ENCODE data around the gene CDK15. TPM values are rescaled to one million over a fixed set of nuclear protein-coding genes. Genes with fewer than 3 reads are reported as not detected.

Gene CDK15
- total RNA-seq, 1 experiment from 2014 or later, result not detected

DNA sequence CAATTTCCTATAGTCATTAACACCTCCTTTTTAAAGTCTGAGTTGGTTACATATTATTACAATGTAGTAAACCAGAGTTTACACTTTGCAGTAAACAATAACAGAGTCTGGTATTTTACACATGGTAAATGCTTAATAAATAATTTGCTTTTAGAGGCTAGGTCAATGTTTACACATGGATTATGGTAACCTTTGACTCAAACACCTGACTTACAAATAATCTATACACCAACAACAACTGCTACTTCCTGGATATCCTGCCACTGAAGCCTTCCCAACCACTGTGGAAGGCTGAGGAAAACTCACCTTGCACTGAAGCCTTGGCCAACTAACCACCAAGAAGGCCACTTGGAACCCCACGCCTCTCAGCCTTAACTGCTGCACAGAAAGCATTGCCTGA is 31.0 kb upstream of the CDK15 start:
- CTCF ChIA-PET, result no interaction called here
- Histone ChIP-seq H3K9ac (ENCODE audit: low read length) (no peak overlapping the region), H3K9me3 (ENCODE audit: control insufficient read depth in 1 of 2, insufficient read depth in 1 of 2, low read depth in 1 of 2, low read length in 2 of 2) (no peaks in the 10 kb centered on the region), H3K9me2 (ENCODE audit: insufficient read depth) (no peaks in the 10 kb centered on the region), H3K4me1 (ENCODE audit: control insufficient read depth in 1 of 2, insufficient read depth in 2 of 2, low read length in 2 of 2) (peaks cover 11 to 25% of the 10 kb centered on the region in 2 experiments), H3K79me2 (ENCODE audit: insufficient read depth, low read length) (peaks cover 93% of the 10 kb centered on the region), H2AFZ (ENCODE audit: low read depth, low read length, poor library complexity, severe bottlenecking) (no peak overlapping the region), H3K27ac (ENCODE audit: low read depth, low read length) (no peak overlapping the region), H4K20me1 (ENCODE audit: insufficient read depth) (no peaks in the 10 kb centered on the region; the same call in 1 of the 2 replicates), H3K4me2 (ENCODE audit: low read length) (no peak overlapping the region), H3K27me3 (ENCODE audit: insufficient read depth, low read length) (no peaks in the 10 kb centered on the region), H3K36me3 (ENCODE audit: control insufficient read depth in 1 of 2, insufficient read depth in 2 of 2, low read length in 2 of 2) (no peaks in the 10 kb centered on the region), H3K4me3 (replicated peaks in 1 of 2; ENCODE audit: low read depth in 1 of 2, low read length in 2 of 2) (no peak overlapping the region)
- intact Hi-C loops (cut with micrococcal nuclease), result no loop called here
- DNase-seq (ENCODE audit: low read depth, low spot score) (no peak), ATAC-seq (no peak)
- BruUV-seq (replicated peaks), result no TSS peak
- POLR2A ChIA-PET, result no interaction called here
- TF ChIP-seq SRF (IDR thresholded peaks at IDR 0.05; ENCODE audit: low read depth) (no peak), TCF7L2 (IDR thresholded peaks at IDR 0.05; ENCODE audit: borderline replicate concordance, extremely low read depth, insufficient read depth, insufficient read length) (no peak), ELF1 (IDR thresholded peaks at IDR 0.05; ENCODE audit: borderline replicate concordance, low read depth) (no peak), EGR1 (IDR thresholded peaks at IDR 0.05; ENCODE audit: low read depth) (no peak), CEBPB (IDR thresholded peaks at IDR 0.05; ENCODE audit: low read depth) (no peak), POLR2A (IDR thresholded peaks at IDR 0.05; ENCODE audit: borderline replicate concordance, extremely low read depth, insufficient read depth, insufficient read length) (no peak), EZH2 (IDR thresholded peaks at IDR 0.05) (no peak), JUND (IDR thresholded peaks at IDR 0.05) (no peak), EZH2phosphoT487 (IDR thresholded peaks at IDR 0.05; ENCODE audit: borderline replicate concordance) (no peak), ZFX (IDR thresholded peaks at IDR 0.05) (no peak)
- TF ChIP-seq, protein P1, sequence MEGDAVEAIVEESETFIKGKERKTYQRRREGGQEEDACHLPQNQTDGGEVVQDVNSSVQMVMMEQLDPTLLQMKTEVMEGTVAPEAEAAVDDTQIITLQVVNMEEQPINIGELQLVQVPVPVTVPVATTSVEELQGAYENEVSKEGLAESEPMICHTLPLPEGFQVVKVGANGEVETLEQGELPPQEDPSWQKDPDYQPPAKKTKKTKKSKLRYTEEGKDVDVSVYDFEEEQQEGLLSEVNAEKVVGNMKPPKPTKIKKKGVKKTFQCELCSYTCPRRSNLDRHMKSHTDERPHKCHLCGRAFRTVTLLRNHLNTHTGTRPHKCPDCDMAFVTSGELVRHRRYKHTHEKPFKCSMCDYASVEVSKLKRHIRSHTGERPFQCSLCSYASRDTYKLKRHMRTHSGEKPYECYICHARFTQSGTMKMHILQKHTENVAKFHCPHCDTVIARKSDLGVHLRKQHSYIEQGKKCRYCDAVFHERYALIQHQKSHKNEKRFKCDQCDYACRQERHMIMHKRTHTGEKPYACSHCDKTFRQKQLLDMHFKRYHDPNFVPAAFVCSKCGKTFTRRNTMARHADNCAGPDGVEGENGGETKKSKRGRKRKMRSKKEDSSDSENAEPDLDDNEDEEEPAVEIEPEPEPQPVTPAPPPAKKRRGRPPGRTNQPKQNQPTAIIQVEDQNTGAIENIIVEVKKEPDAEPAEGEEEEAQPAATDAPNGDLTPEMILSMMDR (IDR thresholded peaks at IDR 0.05 in 2 of 3, conservative IDR thresholded peaks at IDR 0.05 in 1 of 3; ENCODE audit: borderline replicate concordance in 1 of 3, insufficient read depth in 1 of 3, low read depth in 2 of 3, low read length in 2 of 3), result no peak
- TF ChIP-seq, protein P2, sequence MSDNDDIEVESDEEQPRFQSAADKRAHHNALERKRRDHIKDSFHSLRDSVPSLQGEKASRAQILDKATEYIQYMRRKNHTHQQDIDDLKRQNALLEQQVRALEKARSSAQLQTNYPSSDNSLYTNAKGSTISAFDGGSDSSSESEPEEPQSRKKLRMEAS (IDR thresholded peaks at IDR 0.05), result no peak
- TF ChIP-seq, protein P3, sequence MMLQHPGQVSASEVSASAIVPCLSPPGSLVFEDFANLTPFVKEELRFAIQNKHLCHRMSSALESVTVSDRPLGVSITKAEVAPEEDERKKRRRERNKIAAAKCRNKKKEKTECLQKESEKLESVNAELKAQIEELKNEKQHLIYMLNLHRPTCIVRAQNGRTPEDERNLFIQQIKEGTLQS (IDR thresholded peaks at IDR 0.05), result no peak
- RAD21 ChIA-PET (ENCODE audit: low non-redundant PET in 1 of 2, low total read pairs in 2 of 2, uncharacterized antibody in 2 of 2, unreplicated experiment in 2 of 2), result no interaction called here

All from HCT116 (cell line).